ENCODE measurements around the gene ATP8A1.

GRCh38 chr4:42369489-42369888 is 287.4 kb downstream of the ATP8A1 start:
- TF ChIP-seq CTCF (IDR thresholded peaks at IDR 0.05) (no peak), POLR2A (IDR thresholded peaks at IDR 0.05) (no peak)

Data from adrenal gland (tissue), 5 donors.